Measurements from ENCODE around the gene CDK5. TPM values are rescaled to one million over a fixed set of nuclear protein-coding genes. Genes with fewer than 3 reads are reported as not detected.
A peak's percentile ranks its signal among the peaks of the same experiment; 100 is the strongest.
"Not testable (repeated sequence)": the region's sequence is repeated elsewhere in the genome, so short reads cannot be mapped to it uniquely, and the experiment has no call there.

CDK5 gene
- polyA plus RNA-seq, 3 donors: 16.4 to 19.5 (median 18.8) TPM

GRCh38 chr7:151060113-151060415, 2.4 kb upstream of the CDK5 start:
- no peak for DNase-seq

DNA sequence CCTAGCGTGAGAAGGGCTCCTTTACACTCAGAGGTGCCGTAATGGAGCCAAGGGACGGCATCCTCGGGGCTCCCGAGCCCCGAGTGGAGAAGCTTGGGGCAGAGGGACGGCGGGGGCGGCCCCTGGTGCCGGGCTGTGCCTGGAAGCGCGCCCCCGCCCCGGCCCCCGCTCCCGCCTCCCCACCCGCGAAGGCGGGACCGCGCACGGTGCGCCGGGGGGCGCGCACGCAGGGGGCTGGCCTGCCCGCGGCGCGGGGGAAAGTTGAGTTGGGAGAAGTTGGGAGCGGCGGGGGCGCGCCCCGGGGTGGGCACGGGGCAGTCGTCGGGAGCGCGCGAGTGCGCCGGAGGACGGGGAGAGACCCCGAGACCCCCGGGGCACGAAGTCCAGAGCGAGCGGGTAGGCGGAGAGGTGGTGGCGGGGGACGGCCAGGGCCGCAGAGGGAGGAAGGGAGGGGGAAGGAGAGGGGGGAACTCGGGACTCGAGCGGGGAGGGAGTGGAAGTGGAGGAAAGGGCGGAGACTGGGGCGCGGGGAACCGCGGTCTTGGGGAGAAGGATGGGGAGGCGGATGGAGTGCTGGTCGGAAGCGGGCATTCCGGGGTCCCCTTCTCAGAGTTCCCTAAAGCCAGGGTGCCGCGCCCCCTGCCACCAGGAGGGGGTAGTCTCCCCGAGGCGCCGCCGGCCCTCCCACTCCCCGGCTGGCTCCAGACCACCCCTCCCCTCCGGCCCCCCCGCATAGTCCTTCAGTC, 1.8 kb upstream of the CDK5 start, which contains the start of gene SLC4A2:
Gene SLC4A2 (plus strand): TSS at position 223 of the 746 bp plus-strand sequence. CDS start 2,399 bp downstream, outside the sequence.
- DNase-seq: peak; percentile 76

GRCh38 chr7:151058781-151059366, 1.2 kb upstream of the CDK5 start:
- no peak for DNase-seq

GRCh38 chr7:151057989-151058780, 488 bp upstream of the CDK5 start:
- DNase-seq: peak; percentile 99

GRCh38 chr7:151056666-151057505, 811 bp downstream of the CDK5 start:
- no peak for DNase-seq

- no peak for DNase-seq
These were observed 1.4 kb downstream of the CDK5 start for GRCh38 chr7:151056283-151056665.

GRCh38 chr7:151053751-151054150, 3.9 kb downstream of the CDK5 start:
- no peak for DNase-seq

DNA sequence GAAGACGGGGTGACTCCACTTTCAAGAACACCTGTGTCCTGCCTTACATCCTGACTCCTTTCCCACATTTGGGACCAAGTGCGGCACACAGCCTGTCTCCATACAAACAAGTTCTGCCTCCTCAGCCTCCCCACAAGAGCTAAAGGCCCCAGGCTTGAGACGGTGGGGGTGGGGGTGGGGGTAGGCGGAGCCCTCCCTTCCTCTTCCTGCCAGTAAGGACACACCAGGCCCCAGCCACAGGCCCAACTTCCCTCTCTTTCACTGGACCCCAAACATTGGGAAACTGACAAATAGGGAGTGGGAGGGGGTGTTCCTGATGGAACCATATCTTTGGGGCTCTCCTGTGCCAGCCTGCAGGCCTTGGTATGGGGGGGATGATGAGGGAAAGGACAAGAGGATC, 4.6 kb downstream of the CDK5 start:
- no peak for DNase-seq

- DNase-seq: peak; percentile 78
These were observed 6.6 kb downstream of the CDK5 start for GRCh38 chr7:151051108-151051507.

GRCh38 chr7:151048911-151049463, 8.7 kb downstream of the CDK5 start:
- no peak for DNase-seq

DNA sequence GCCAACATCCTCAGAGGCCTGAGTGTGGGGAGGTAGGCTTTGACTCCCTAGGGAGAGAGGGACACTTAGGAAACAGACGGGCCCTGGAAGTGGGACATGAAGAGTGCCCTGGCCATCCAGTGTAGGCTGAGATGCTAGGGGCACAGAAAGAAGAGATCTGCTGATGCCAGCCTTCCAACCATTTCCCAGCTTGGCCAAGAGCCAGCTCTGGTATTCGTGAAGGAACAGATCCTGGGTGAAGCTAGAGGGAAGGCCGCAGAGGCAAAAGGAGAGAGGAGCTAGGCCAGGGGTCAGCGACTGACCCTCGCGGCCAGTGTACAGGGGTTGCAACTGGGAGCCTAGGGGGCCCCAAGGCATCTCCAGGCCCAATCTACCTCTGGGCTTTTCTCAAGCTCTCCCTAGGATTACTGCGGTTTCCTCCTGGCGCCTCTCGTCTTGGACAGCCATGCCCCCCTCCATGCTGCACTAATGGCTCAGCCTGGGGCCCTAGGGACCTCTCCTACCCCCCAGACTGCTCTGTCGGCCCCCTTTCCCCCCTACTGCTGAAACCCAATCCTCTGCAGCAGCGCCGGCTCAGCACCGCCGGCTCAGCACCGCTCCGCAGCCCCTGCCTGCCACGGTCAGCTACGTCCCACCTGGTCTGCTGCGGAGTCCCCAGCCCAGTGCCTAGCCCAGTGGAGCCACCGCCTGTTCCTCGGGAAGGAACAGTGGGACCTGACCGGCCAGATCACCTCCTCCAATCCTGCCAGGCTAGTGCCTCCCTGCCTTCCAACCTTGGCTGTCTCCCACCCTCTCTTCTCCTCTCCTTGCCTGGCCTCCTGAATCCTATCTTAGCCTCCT, 9.5 kb downstream of the CDK5 start, which contains the start of gene ASIC3:
Gene ASIC3 (plus strand): TSS at position 556 of the 840 bp plus-strand sequence. CDS start 355 bp downstream, outside the sequence.
- no peak for DNase-seq

GRCh38 chr7:151046603-151047573, 10.8 kb downstream of the CDK5 start:
- no peak for DNase-seq

DNA sequence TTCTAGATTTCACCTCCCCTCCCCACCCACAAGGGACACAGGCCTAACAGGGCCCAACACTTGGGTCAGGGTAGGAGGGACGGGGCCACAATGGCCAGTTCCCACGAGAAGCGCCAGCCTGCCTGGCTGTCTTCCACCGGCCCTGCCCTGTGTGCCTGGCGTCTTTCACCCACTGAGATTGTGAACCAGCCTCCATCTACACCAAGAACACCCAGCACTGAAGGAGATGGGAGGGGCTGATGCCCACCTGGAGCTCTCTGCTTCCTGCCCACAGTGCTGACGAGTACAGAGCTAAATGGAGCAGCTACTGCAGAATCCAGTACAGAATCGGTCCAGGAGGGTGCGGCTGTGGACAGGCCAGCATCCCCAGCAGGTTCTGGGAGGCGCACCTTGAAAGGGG, 11.7 kb downstream of the CDK5 start:
- DNase-seq: no peak

- no peak for DNase-seq
These were observed 12.4 kb downstream of the CDK5 start for GRCh38 chr7:151045262-151045661.

- no peak for DNase-seq
These were observed 13.7 kb downstream of the CDK5 start for GRCh38 chr7:151043959-151044358.

DNA sequence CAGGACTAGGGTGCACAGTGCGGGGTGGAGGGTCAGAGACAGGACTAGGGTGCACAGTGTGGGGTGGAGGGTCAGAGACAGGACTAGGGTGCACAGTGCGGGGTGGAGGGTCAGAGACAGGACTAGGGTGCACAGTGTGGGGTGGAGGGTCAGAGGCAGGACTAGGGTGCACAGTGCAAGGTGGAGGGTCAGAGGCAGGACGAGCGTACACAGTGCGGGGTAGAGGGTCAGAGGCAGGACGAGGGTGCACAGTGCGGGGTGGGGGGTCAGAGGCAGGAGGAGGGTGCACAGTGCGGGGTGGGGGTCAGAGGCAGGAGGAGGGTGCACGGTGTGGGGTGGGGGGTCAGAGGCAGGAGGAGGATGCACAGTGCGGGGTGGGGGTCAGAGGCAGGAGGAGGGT, 14.2 kb downstream of the CDK5 start:
- DNase-seq: not testable (repeated sequence)

DNA sequence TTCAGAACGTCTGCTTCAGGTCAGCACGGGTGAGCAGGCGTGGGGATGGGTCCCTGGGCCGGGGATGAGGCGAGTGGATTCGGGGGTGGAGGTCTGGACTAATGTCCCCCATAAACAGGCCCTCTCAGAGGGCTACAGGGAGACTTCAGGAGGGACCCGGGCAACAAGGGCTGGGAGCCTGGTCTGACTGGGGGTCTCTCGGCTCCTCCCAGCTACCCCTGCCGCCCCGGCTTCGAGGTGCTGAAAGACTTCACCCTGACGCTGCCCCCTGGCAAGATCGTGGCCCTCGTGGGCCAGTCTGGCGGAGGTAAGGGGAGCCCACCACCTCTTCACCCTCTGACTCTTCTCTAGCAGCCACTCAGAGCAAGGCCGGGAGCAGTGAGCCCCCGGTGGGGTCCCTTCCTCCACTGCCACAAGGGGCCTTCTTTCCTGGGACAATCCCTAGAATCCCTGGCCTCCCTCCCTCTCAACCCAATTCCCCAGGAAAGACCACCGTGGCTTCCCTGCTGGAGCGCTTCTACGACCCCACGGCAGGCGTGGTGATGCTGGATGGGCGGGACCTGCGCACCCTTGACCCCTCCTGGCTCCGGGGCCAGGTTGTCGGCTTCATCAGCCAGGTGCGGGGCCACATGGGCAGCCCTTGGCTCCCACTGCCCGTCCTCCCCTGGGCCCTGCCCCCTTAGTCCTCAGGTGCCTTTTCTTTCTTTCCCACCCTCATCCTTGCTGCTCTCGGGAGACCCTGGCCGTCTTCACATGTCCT, 16.9 kb downstream of the CDK5 start:
- DNase-seq: no peak

DNA sequence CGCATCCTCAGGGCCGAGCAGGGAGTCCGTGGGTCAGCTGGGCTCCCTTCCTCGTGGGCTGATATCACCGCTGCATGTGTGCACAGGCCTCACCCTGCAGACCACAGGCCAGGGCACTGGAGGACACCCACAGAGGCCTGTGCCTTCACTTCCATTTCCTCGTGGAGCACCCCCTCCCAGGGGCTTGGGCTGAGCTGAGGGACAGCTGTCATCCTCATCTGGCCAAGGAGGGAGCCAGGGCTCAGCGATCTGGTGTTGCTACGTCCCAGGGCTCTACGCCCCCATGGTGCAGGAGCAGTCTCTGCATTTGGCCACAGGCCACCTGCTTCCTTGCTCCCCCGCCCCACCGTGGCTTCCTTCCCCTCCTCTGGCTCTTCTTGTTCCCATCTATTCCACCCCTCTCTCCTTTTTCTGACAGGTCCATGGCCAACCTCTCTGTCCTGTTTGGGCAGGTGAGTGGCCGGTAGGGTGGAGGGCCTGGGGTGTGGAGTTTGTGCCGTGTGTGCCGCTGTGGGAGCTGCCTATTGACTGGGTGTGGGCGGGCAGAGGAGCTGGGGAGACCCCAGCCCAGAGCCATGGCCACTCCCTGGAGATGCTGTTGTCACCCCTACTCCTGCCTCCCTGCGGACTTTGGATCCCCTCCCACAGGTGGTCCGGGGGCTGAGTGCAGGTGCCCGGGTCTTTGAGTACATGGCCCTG, 17.7 kb downstream of the CDK5 start:
- no peak for DNase-seq
